ENCODE data around the gene TMEM89. TPM values are rescaled to one million over a fixed set of nuclear protein-coding genes. Genes with fewer than 3 reads are reported as not detected.

Gene TMEM89
- total RNA-seq, 1 experiment from 2014 or later = not detected

GRCh38 chr3:48639944-48640606 lies 18.5 kb upstream of the TMEM89 start:
- intact Hi-C loops (cut with micrococcal nuclease; ENCODE audit: unreplicated experiment) = no loop called here
- Histone ChIP-seq H3K4me1 (ENCODE audit: control insufficient read depth, insufficient read depth, low read length) (peaks cover 12% of the 10 kb centered on the region), H3K27ac (ENCODE audit: low read length) (no peak overlapping the region), H3K27me3 (ENCODE audit: control insufficient read depth, insufficient read depth, low read length) (no peaks in the 10 kb centered on the region), H3K36me3 (ENCODE audit: control insufficient read depth, insufficient read depth, low read length) (no peaks in the 10 kb centered on the region), H3K4me3 (ENCODE audit: low read depth in 2 of 2, low read length in 2 of 2) (no peak overlapping the region), H3K9me3 (ENCODE audit: control insufficient read depth, insufficient read depth, low read depth, low read length) (no peaks in the 10 kb centered on the region)
- TF ChIP-seq REST (IDR thresholded peaks at IDR 0.05; ENCODE audit: insufficient read depth in 1 of 2, low read depth in 2 of 2, low read length in 1 of 2) (no peak), CTCF (IDR thresholded peaks at IDR 0.05) (no peak), POLR2AphosphoS5 (IDR thresholded peaks at IDR 0.05; ENCODE audit: low read depth, low read length) (no peak), SIN3A (IDR thresholded peaks at IDR 0.05; ENCODE audit: borderline replicate concordance, insufficient read depth, low read depth, low read length) (no peak), TCF7L2 (IDR thresholded peaks at IDR 0.05; ENCODE audit: low read depth, low read length) (no peak)
- DNase-seq (ENCODE audit: low read depth, low spot score) (no peak), ATAC-seq (no peak)
- ChIA-PET POLR2A (no interaction called here), CTCF (no interaction called here)
- BruUV-seq (replicated peaks) = no TSS peak
- in situ Hi-C loops (cut with HindIII; ENCODE audit: low pct_unique_long_range_greater_than_20kb, low sequenced_read_pairs) = no loop called here

GRCh38 chr3:48637305-48637704 lies 15.7 kb upstream of the TMEM89 start:
- BruUV-seq (replicated peaks) = no TSS peak
- ATAC-seq (no peak), DNase-seq (ENCODE audit: low read depth, low spot score) (no peak)
- H3K27ac ChIP-seq (ENCODE audit: low read length) = no peak overlapping the region
- POLR2A ChIA-PET = no interaction called here
- intact Hi-C loops (cut with micrococcal nuclease; ENCODE audit: unreplicated experiment) (no loop called here), in situ Hi-C loops (cut with HindIII; ENCODE audit: low pct_unique_long_range_greater_than_20kb, low sequenced_read_pairs) (no loop called here)
- CTCF ChIA-PET = no interaction called here
- no peaks in the 10 kb centered on the region for H3K27me3 ChIP-seq (ENCODE audit: control insufficient read depth, insufficient read depth, low read length)
- peaks cover 18% of the 10 kb centered on the region for H3K4me1 ChIP-seq (ENCODE audit: control insufficient read depth, insufficient read depth, low read length)
- H3K9me3 ChIP-seq (ENCODE audit: control insufficient read depth, insufficient read depth, low read depth, low read length) = no peaks in the 10 kb centered on the region
- peaks cover 2% of the 10 kb centered on the region for H3K36me3 ChIP-seq (ENCODE audit: control insufficient read depth, insufficient read depth, low read length)
- TF ChIP-seq CTCF (IDR thresholded peaks at IDR 0.05) (no peak), POLR2AphosphoS5 (IDR thresholded peaks at IDR 0.05; ENCODE audit: low read depth, low read length) (no peak), SIN3A (IDR thresholded peaks at IDR 0.05; ENCODE audit: borderline replicate concordance, insufficient read depth, low read depth, low read length) (no peak), TCF7L2 (IDR thresholded peaks at IDR 0.05; ENCODE audit: low read depth, low read length) (no peak), REST (IDR thresholded peaks at IDR 0.05; ENCODE audit: insufficient read depth in 1 of 2, low read depth in 2 of 2, low read length in 1 of 2) (no peak)
- no peak overlapping the region for H3K4me3 ChIP-seq (ENCODE audit: low read depth in 2 of 2, low read length in 2 of 2)

All from Panc1 (cell line).